ENCODE data around the gene CPT1A.

CPT1A gene

GRCh38 chr11:68831124-68831523 is 10.6 kb downstream of the CPT1A start:
- FAIRE-seq = no peak
- DNase-seq (ENCODE audit: insufficient read length, low spot score) = no peak
- no peak for TF ChIP-seq POLR2A (IDR thresholded peaks at IDR 0.05; ENCODE audit: low read depth, low read length)

GRCh38 chr11:68829581-68829980 is 12.1 kb downstream of the CPT1A start:
- no peak for FAIRE-seq
- TF ChIP-seq POLR2A (IDR thresholded peaks at IDR 0.05; ENCODE audit: low read depth, low read length) = no peak
- DNase-seq (ENCODE audit: insufficient read length, low spot score) = no peak

- no peak for TF ChIP-seq POLR2A (IDR thresholded peaks at IDR 0.05; ENCODE audit: low read depth, low read length)
- no peak for FAIRE-seq
Observed at GRCh38 chr11:68828957-68829356, 12.8 kb downstream of the CPT1A start.

GRCh38 chr11:68828155-68828931 is 13.4 kb downstream of the CPT1A start:
- FAIRE-seq = no peak
- TF ChIP-seq POLR2A (IDR thresholded peaks at IDR 0.05; ENCODE audit: low read depth, low read length) = no peak

More at GRCh38 chr11:68828957-68829356, 12.8 kb downstream of the CPT1A start:
- no peak for DNase-seq (ENCODE audit: insufficient read length, low spot score)

GRCh38 chr11:68827733-68828132 is 14.0 kb downstream of the CPT1A start:
- no peak for TF ChIP-seq POLR2A (IDR thresholded peaks at IDR 0.05; ENCODE audit: low read depth, low read length)
- no peak for FAIRE-seq

More at GRCh38 chr11:68828155-68828931, 13.4 kb downstream of the CPT1A start:
- no peak for DNase-seq (ENCODE audit: insufficient read length, low spot score)

GRCh38 chr11:68826726-68827125 is 15.0 kb downstream of the CPT1A start:
- no peak for DNase-seq (ENCODE audit: insufficient read length, low spot score)
- no peak for FAIRE-seq
- no peak for TF ChIP-seq POLR2A (IDR thresholded peaks at IDR 0.05; ENCODE audit: low read depth, low read length)

More at GRCh38 chr11:68827733-68828132, 14.0 kb downstream of the CPT1A start:
- DNase-seq (ENCODE audit: insufficient read length, low spot score) = no peak

GRCh38 chr11:68825571-68825970 is 16.1 kb downstream of the CPT1A start:
- no peak for FAIRE-seq

GRCh38 chr11:68822546-68822945 is 19.2 kb downstream of the CPT1A start:
- FAIRE-seq = no peak
- DNase-seq (ENCODE audit: insufficient read length, low spot score) = no peak
- TF ChIP-seq POLR2A (IDR thresholded peaks at IDR 0.05; ENCODE audit: low read depth, low read length) = no peak

More at GRCh38 chr11:68825571-68825970, 16.1 kb downstream of the CPT1A start:
- DNase-seq (ENCODE audit: insufficient read length, low spot score) = no peak
- TF ChIP-seq POLR2A (IDR thresholded peaks at IDR 0.05; ENCODE audit: low read depth, low read length) = no peak

GRCh38 chr11:68821670-68822069 is 20.0 kb downstream of the CPT1A start:
- DNase-seq (ENCODE audit: insufficient read length, low spot score) (no peak), FAIRE-seq (no peak)
- no peak for TF ChIP-seq POLR2A (IDR thresholded peaks at IDR 0.05; ENCODE audit: low read depth, low read length)

- FAIRE-seq (no peak), DNase-seq (ENCODE audit: insufficient read length, low spot score) (no peak)
- TF ChIP-seq POLR2A (IDR thresholded peaks at IDR 0.05; ENCODE audit: low read depth, low read length) = no peak
Observed at GRCh38 chr11:68819362-68819761, 22.4 kb downstream of the CPT1A start.

GRCh38 chr11:68818181-68818580 is 23.5 kb downstream of the CPT1A start:
- DNase-seq (ENCODE audit: insufficient read length, low spot score) (no peak), FAIRE-seq (no peak)
- TF ChIP-seq POLR2A (IDR thresholded peaks at IDR 0.05; ENCODE audit: low read depth, low read length) = no peak

- FAIRE-seq (no peak), DNase-seq (ENCODE audit: insufficient read length, low spot score) (no peak)
- TF ChIP-seq POLR2A (IDR thresholded peaks at IDR 0.05; ENCODE audit: low read depth, low read length) = no peak
Observed at GRCh38 chr11:68817554-68817953, 24.2 kb downstream of the CPT1A start.

- no peak for TF ChIP-seq POLR2A (IDR thresholded peaks at IDR 0.05; ENCODE audit: low read depth, low read length)
- FAIRE-seq (no peak), DNase-seq (ENCODE audit: insufficient read length, low spot score) (no peak)
Observed at GRCh38 chr11:68816917-68817419, 24.7 kb downstream of the CPT1A start.

- no peak for TF ChIP-seq POLR2A (IDR thresholded peaks at IDR 0.05; ENCODE audit: low read depth, low read length)
- FAIRE-seq = no peak
Observed at GRCh38 chr11:68816251-68816776, 25.4 kb downstream of the CPT1A start.

GRCh38 chr11:68813773-68814172 is 27.9 kb downstream of the CPT1A start:
- no peak for FAIRE-seq
- TF ChIP-seq POLR2A (IDR thresholded peaks at IDR 0.05; ENCODE audit: low read depth, low read length) = no peak
- no peak for DNase-seq (ENCODE audit: insufficient read length, low spot score)

More at GRCh38 chr11:68816251-68816776, 25.4 kb downstream of the CPT1A start:
- DNase-seq (ENCODE audit: insufficient read length, low spot score) = no peak
